Adrenal gland (tissue), 5 donors: ENCODE data around the gene POLK.

ENCODE experiments used
- CTCF ChIP-seq, 6 experiments: fragments of 450-650 bp in 4 of 6; fragments of 200-600 bp in 2 of 6; sonication (generic) in 1 of 6; IDR thresholded peaks; 1 replicate in 5 of 6; 2 replicates in 1 of 6; pipeline versions ENCODE4 v1.5.1 to v1.8.0; 2016 to 2021; ENCODE audit warnings: antibody characterized with exemption in 6 of 6, mild to moderate bottlenecking in 2 of 6, moderate library complexity in 1 of 6
- POLR2A ChIP-seq, 2 donors: fragments of 450-650 bp; IDR thresholded peaks; one replicate each; pipeline ENCODE4 v1.6.1; 2017; ENCODE audit warnings: antibody characterized with exemption in 2 of 2, mild to moderate bottlenecking in 2 of 2, moderate library complexity in 1 of 2
- donor health status: DM: no; HTN: no; CAD: no.

DNA sequence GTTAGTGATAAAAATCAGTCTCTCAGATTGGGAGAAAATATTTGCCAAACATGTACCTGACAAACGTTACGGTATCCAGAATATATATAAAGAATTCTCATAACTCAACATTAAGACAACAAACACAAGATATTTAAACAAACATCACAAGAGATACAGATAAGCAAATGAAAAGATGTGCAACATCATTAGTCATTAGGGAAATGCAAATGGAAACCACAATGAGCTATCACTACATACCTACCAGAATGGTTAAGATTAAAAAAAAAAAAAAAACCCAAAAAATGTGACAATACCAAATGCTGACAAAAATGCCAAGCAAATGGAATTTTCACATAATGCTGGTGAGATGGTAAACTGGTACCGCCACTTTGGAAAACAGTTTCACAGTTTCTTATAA lies 15.7 kb upstream of the POLK start:
- TF ChIP-seq POLR2A (IDR thresholded peaks at IDR 0.05) (no peak), CTCF (IDR thresholded peaks at IDR 0.05) (no peak)
